Activated B cell treated with CpG ODN at 0.5 μM for 24 hours (primary cell): ENCODE data around the gene NRAP. TPM values are rescaled to one million over a fixed set of nuclear protein-coding genes. Genes with fewer than 3 reads are reported as not detected.

Experiments
- ATAC-seq: fragments of 200-7000 bp; cut with Tn5 transposase; one replicate; pipeline ENCODE4 v1.10.0; 2021; ENCODE audit warnings: low read depth, mild to moderate bottlenecking, moderate library complexity
- CTCF ChIA-PET: fragments of 350-600 bp; sonication (Branson Sonifier 250); formaldehyde crosslinking; loops from one replicate; lab custom pipeline; 2021; ENCODE audit warnings: antibody characterized with exemption; lab: Charles Lee
- POLR2A ChIA-PET: fragments of 350-600 bp; sonication (Branson Sonifier 250); formaldehyde crosslinking; loops from one replicate; lab custom pipeline; 2021; ENCODE audit warnings: antibody characterized with exemption; lab: Charles Lee
- DNase-seq: peaks from one replicate; pipeline ENCODE4 v3.0.0; 2022
- H3K27ac Mint-ChIP-seq: one replicate; pipeline ENCODE4 v1.8.0; 2020; ENCODE audit warnings: mixed read lengths
- H3K27me3 Mint-ChIP-seq: one replicate; pipeline ENCODE4 v1.8.0; 2021; ENCODE audit warnings: mixed read lengths
- H3K36me3 Mint-ChIP-seq: one replicate; pipeline ENCODE4 v1.8.0; 2021; ENCODE audit warnings: low read depth, mixed read lengths
- H3K4me1 Mint-ChIP-seq: one replicate; pipeline ENCODE4 v1.8.0; 2021; ENCODE audit warnings: mixed read lengths
- H3K4me3 Mint-ChIP-seq: one replicate; pipeline ENCODE4 v1.8.0; 2020; ENCODE audit warnings: mild to moderate bottlenecking, mixed read lengths
- H3K9me3 Mint-ChIP-seq: one replicate; pipeline ENCODE4 v1.8.0; 2020; ENCODE audit warnings: mixed read lengths
- intact Hi-C: fragments of 100-400 bp; cut with micrococcal nuclease; formaldehyde crosslinking; loops from one replicate; pipeline ENCODE4 v1.15.1; 2024
- total RNA-seq: library from RNA; stranded (reverse); gene quantifications from 2 replicates; pipeline ENCODE4 v1.2.3, GENCODE V29; 2022
- TF ChIP-seq, protein P1 (sequence below): fragments of 200-600 bp; IDR thresholded peaks from one replicate; pipeline ENCODE4 v1.8.0; 2022; ENCODE audit warnings: antibody characterized with exemption, mild to moderate bottlenecking

The NRAP gene
- total RNA-seq, 1 donor from 2014 or later, result not detected

DNA sequence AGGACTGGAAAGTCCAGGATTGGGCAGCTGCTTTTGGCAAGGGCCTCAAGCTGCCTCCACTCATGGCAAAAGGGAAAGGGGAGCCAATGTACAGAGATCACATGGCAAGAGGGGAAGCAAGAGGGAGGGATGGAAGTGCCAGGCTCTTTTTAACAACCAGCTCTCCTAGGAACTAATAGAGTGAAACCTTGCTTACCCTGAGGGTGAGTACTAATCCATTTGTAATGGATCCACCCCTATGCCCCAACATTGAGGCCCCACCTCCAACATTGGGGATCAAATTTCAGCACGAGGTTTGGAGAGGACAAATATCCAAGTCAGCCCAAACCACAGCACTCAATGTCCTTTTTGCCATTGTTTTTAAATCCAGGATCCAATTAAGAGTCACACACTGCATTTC, 98.5 kb downstream of the NRAP start:
- Mint-ChIP-seq H3K4me1 (peaks cover 5% of the 10 kb centered on the region), H3K27me3 (no peaks in the 10 kb centered on the region), H3K36me3 (no peaks in the 10 kb centered on the region), H3K9me3 (no peaks in the 10 kb centered on the region), H3K27ac (no peak overlapping the region), H3K4me3 (no peak overlapping the region)
- POLR2A ChIA-PET, result no interaction called here
- CTCF ChIA-PET, result interaction anchor here (1.0 kb wide), 1 partner anchor 45 kb away, joined by 3 read pairs; no protein-coding TSS in a partner anchor
- no peak for DNase-seq
- ATAC-seq, result no peak
- TF ChIP-seq, protein P1, sequence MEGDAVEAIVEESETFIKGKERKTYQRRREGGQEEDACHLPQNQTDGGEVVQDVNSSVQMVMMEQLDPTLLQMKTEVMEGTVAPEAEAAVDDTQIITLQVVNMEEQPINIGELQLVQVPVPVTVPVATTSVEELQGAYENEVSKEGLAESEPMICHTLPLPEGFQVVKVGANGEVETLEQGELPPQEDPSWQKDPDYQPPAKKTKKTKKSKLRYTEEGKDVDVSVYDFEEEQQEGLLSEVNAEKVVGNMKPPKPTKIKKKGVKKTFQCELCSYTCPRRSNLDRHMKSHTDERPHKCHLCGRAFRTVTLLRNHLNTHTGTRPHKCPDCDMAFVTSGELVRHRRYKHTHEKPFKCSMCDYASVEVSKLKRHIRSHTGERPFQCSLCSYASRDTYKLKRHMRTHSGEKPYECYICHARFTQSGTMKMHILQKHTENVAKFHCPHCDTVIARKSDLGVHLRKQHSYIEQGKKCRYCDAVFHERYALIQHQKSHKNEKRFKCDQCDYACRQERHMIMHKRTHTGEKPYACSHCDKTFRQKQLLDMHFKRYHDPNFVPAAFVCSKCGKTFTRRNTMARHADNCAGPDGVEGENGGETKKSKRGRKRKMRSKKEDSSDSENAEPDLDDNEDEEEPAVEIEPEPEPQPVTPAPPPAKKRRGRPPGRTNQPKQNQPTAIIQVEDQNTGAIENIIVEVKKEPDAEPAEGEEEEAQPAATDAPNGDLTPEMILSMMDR, result no peak
- intact Hi-C loops, result no loop called here

DNA sequence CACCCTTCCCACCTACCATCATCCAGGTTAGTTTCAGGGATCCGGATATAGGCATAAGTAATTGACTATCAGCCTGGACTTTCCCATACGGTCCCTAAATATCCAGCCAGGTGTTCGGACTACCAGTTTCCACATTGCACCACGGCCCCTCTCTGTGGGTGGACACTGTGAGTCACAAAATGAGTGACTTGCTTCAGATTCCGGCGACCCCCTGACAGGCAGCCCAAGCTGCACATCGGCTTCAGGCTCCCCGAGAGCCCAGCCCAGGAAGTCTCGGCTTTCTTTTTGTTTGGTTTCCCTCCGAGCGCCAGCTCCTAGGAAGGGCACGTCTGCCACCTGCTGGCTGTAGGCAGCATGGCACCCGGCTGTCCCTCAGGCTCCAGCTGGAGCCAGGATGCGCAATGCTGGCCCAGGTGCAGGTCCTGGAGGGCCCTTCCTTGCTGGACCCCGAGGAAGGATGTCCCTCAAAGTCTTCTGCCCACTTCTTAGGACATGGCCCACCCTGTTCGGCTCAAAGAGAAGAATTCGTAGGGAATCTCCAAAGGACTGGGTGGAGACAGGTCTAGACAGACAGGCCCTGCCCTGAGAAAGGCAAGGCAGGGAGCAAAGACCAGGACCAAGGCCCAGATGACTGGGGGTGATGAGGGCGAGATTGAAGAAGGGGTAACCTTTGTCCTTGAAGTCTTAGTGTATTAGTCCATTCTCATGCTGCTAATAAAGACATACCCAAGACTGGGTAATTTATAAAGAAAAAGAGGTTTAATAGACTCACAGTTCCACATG, 100.3 kb downstream of the NRAP start:
- peaks cover 5% of the 10 kb centered on the region for H3K27me3 Mint-ChIP-seq
- intact Hi-C loops, result loop anchor here (1.0 to 5.0 kb wide), 2 partner anchors 841 to 1091 kb away; no protein-coding TSS in a partner anchor
- ChIA-PET CTCF (interaction anchor here (0.6 to 1.2 kb wide), 4 partner anchors 10 to 525 kb away, joined by 3 to 5 read pairs (median 3); no protein-coding TSS in a partner anchor), POLR2A (no interaction called here)
- H3K4me1 Mint-ChIP-seq, result peaks cover 5% of the 10 kb centered on the region
- ATAC-seq (peak; percentile 77), DNase-seq (peak; percentile 50)
- H3K9me3 Mint-ChIP-seq, result no peaks in the 10 kb centered on the region
- no peaks in the 10 kb centered on the region for H3K36me3 Mint-ChIP-seq
- no peak overlapping the region for H3K27ac Mint-ChIP-seq
- TF ChIP-seq, protein P1, result peak; percentile 56
- peak overlapping the region; percentile 70 for H3K4me3 Mint-ChIP-seq

DNA sequence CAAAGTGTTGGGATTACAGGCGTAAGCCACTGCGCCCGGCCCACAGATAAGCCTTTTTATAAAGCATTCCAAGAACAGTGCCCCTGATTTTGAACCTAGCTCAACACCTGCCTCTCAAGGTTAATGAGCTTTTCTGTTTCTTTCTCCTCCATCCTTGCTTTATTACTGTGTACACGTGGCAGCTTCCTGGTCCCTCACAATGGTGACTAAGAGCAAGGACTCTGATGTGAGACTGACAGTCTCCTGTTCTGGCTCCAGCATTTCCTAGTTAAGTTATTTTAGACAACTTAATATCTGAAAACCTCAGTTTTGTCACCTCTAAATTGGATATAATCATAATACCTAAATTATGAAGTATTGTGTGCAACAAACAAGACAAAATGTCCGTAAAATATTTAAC, 101.1 kb downstream of the NRAP start:
- Mint-ChIP-seq H3K27me3 (peaks cover 9% of the 10 kb centered on the region), H3K27ac (no peak overlapping the region), H3K9me3 (no peaks in the 10 kb centered on the region), H3K4me1 (peaks cover 5% of the 10 kb centered on the region), H3K4me3 (no peak overlapping the region), H3K36me3 (no peaks in the 10 kb centered on the region)
- CTCF ChIA-PET, result interaction anchor here (1.2 kb wide), 1 partner anchor 10 kb away, joined by 5 read pairs; no protein-coding TSS in a partner anchor
- ATAC-seq (no peak), DNase-seq (no peak)
- POLR2A ChIA-PET, result no interaction called here
- TF ChIP-seq, protein P1, result no peak
- intact Hi-C loops, result loop anchor here (1.0 to 5.0 kb wide), 2 partner anchors 840 to 1090 kb away; no protein-coding TSS in a partner anchor

DNA sequence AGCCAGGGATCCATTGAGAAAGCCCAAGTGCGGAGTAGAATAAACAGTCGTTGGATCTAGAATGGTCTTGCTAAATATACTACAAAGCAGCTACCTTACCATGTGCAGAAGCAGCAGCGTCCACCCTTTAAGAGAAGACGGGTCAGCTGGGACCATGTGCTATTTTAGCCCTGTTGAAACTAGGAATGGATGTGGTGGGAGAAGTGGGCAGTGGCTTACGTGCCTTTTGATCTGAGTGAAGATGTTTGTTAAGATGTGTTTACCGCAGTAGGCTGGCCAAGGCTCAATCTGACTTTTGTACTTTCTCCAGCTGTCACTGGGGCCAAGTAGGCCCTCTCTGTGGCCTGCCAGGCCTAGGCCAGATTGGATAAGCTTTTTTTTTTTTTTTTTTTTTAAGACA, 101.8 kb downstream of the NRAP start:
- ATAC-seq, result no peak
- intact Hi-C loops, result loop anchor here (5.0 kb wide), 1 partner anchor 840 kb away; no protein-coding TSS in a partner anchor
- no peaks in the 10 kb centered on the region for H3K36me3 Mint-ChIP-seq
- peaks cover 12% of the 10 kb centered on the region for H3K27me3 Mint-ChIP-seq
- TF ChIP-seq, protein P1, result no peak
- H3K4me3 Mint-ChIP-seq, result no peak overlapping the region
- ChIA-PET CTCF (no interaction called here), POLR2A (no interaction called here)
- no peaks in the 10 kb centered on the region for H3K9me3 Mint-ChIP-seq
- H3K4me1 Mint-ChIP-seq, result peaks cover 5% of the 10 kb centered on the region
- DNase-seq, result no peak
- no peak overlapping the region for H3K27ac Mint-ChIP-seq

DNA sequence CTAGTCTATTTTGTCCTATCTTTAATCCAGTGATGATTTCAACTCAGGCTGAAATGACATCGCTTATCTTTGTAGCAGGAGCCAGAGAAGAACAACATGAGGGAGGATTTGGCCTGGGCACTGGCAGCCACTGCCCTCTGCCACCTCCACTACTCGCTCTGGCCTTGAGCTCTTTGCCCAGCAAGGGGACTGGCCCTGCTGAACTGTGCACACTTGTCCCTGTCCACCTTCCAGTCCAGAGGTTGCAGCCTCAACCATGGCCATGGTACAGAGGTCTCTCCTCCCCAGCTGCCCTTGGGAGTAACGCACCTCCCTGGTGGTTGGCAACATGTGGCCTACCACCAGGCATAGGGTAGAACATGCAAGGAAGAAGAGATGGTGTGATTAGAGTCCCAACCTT, 102.6 kb downstream of the NRAP start:
- Mint-ChIP-seq H3K4me1 (peaks cover 5% of the 10 kb centered on the region), H3K27me3 (peaks cover 14% of the 10 kb centered on the region), H3K9me3 (no peaks in the 10 kb centered on the region), H3K36me3 (no peaks in the 10 kb centered on the region), H3K4me3 (no peak overlapping the region), H3K27ac (no peak overlapping the region)
- CTCF ChIA-PET, result no interaction called here
- intact Hi-C loops, result loop anchor here (5.0 kb wide), 1 partner anchor 839 kb away; no protein-coding TSS in a partner anchor
- ATAC-seq (no peak), DNase-seq (no peak)
- TF ChIP-seq, protein P1, result no peak
- POLR2A ChIA-PET, result no interaction called here
